Measurements from ENCODE around the gene PAXX.

The PAXX gene

DNA sequence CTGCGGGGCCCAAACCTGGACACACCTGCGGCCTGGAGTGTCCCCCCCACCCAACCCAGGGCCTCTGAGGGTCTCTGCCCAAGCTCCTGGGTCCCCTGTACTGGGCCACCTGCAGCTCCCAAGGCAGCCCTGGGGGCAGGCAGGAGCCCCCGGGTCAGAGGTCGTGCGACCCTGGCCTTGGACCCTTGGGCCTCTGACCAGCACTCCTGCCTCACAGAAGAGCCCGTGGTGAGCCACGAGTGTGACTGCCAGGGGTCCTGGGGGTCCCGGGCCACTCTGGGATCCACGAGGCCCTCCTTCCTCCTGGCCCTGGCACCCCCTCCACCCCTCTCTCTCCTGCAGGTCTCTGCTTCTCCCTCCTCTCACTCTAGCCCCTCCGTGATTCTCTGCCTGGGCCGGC is 19.9 kb upstream of the PAXX start:
- Mint-ChIP-seq H3K4me3 (no peak overlapping the region), H3K27ac (no peak overlapping the region), H3K27me3 (no peaks in the 10 kb centered on the region), H3K4me1 (peaks cover 41% of the 10 kb centered on the region), H3K9me3 (no peaks in the 10 kb centered on the region)
- ATAC-seq, result no peak
- no peak for DNase-seq

DNA sequence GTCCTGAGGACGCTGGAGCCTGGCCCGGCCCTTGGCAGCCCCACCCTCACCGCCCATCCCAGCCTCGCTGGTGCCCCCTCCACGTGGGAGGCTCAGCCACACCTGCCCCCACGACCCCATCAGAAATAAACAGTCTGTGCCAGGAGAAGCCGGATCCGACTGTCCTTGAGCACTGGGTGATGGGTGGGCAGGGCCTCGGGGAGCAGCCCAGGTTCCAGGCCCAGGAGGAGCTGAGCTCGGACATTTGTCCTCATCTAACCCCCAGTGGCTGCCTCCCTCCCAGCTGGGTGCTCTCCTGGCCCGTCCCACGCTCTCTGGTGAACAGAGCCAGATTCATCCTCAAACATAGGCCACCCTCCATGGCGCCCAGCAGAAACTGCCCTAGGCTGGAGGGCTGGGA is 19.5 kb upstream of the PAXX start:
- H3K4me3 Mint-ChIP-seq, result no peak overlapping the region
- peaks cover 45% of the 10 kb centered on the region for H3K4me1 Mint-ChIP-seq
- H3K27ac Mint-ChIP-seq, result no peak overlapping the region
- DNase-seq, result no peak
- H3K27me3 Mint-ChIP-seq, result no peaks in the 10 kb centered on the region
- no peak for ATAC-seq
- H3K9me3 Mint-ChIP-seq, result no peaks in the 10 kb centered on the region

DNA sequence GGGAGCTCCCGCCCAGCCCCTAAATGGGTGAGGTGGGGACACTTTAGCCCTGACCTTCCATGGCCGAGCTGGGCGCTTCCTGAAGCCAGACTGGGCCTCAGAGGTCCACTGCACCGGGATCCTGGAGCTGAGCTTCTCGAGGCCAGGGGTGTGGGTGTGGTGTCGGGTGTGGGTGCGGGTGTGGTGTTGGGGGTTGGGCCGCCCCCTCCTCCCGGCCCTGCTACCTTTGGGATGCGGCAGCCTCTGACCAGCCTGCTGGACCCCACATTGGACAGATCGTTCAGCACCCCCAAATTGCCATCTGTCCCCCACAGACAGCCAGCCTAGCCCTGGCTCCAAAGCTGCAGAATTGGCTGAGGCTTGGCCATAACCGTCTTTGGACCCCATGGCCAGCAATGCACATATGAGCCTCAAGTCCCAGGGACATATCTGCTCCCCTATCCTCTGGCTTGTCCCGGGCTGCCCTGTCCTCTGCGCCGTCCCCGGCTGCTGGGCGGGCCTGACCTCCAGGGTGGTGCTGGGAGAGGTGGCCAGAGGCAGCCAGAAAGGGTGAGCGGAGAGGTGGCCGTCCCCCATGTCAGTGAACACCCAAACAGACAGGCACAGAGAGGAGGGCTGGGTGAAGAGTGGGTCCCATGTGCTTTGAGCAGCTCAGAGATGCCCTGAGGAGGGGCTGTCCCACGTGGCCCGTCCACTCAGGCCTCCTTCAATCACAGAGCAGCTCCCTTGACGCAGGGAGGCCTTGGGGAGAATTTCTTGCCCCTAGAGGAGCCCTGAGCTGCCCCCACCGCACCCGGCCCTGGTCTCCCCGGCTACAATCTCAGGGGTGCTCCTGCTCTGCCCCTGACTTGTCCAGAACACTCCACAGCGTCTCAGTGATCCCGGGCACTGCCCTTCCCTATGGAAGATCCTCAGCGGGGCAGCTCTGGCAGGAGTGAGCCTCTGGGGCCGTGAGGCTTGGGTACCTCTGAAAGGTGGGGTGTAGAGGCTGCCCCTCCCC is 18.3 kb upstream of the PAXX start:
- ATAC-seq, result no peak
- H3K9me3 Mint-ChIP-seq, result no peaks in the 10 kb centered on the region
- no peaks in the 10 kb centered on the region for H3K27me3 Mint-ChIP-seq
- no peak for DNase-seq
- no peak overlapping the region for H3K4me3 Mint-ChIP-seq
- peaks cover 45% of the 10 kb centered on the region for H3K4me1 Mint-ChIP-seq
- no peak overlapping the region for H3K27ac Mint-ChIP-seq

DNA sequence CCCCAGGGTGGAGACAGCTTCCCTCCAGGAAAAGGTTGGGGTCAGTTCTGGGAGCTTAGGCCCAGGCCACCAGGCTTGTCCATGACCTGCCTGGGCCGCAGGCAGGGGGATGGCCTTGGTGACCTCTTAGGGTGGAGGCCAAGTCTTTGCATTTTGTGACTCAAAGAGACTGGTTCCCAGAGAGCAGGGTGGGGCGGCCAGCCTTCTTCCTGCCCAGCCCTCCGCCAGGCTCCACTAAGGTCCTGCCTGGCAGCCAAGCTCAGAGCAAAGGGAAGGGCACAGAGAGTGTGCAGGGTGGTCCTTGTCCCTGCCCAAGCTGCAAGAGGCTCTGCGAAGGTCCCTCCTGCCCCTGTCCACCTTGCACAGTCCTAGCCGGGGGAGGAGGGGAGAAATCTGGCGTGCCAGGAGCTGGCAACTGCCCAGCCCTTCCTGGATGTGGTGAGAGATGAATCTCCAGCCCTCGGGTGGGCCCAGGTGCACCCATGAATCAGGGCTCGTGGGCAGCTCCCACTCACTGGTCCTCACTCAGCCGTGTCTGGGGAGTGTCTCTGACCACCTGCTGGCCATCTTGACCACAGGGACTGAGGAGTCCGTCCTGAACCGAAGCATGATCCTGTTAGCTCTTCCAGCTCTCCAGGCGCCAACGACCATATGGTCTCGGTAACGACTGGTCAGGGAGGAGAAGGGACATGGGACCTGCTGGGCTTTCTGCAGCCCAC is 17.2 kb upstream of the PAXX start:
- Mint-ChIP-seq H3K4me1 (peaks cover 43% of the 10 kb centered on the region), H3K27ac (no peak overlapping the region), H3K9me3 (no peaks in the 10 kb centered on the region), H3K27me3 (no peaks in the 10 kb centered on the region), H3K4me3 (no peak overlapping the region)
- DNase-seq, result no peak
- no peak for ATAC-seq

DNA sequence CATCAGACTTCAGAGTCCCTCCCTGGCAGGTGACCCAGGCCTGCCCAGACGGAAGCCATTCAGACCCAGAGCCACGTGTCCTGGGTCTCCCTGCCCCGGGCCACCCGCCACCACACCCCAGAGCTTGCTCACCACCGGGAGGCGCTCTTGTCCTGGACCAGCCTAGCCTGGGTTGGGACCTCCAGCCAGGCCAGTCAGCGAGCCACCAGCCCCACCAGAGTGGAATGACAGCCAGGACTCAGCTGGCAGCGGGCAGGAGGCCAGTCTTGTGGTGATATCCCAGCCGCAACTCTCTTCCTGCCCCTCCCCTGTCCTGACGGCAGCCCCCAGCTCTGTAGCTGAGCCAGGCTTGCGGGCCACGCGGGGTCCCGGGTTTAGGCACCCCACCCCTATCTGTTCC is 16.6 kb upstream of the PAXX start:
- Mint-ChIP-seq H3K27ac (no peak overlapping the region), H3K4me1 (peaks cover 37% of the 10 kb centered on the region), H3K27me3 (no peaks in the 10 kb centered on the region), H3K4me3 (no peak overlapping the region), H3K9me3 (no peaks in the 10 kb centered on the region)
- DNase-seq, result peak in 1 of 2 donors; percentile 56
- ATAC-seq, result peak; percentile 19

DNA sequence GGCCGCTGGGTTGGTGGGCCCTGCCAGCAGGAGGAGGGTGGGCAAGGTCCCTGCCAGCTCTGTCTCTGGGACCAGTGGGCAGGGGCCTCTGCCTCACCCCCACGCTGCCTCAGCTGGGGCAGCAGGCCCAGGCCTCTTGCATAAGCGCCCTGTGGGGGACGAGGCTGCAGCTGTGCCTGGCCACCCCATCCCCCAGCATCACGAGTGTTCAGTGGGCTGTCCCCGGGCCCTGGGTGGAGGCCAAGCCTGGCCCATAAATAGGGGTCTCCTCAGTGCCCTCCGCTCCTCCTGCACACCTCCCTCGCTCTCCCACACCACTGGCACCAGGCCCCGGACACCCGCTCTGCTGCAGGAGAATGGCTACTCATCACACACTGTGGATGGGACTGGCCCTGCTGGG is 15.0 kb upstream of the PAXX start, which contains the start of gene PTGDS:
PTGDS (plus strand) TSS at position 282 of the 400 bp plus-strand sequence; CDS start at position 357, 75 bp downstream.
- DNase-seq (no peak), ATAC-seq (no peak)
- Mint-ChIP-seq H3K4me1 (peaks cover 36% of the 10 kb centered on the region), H3K9me3 (no peaks in the 10 kb centered on the region), H3K4me3 (peak within 1 kb of the TSS; percentile 22 to 51), H3K27ac (no peak within 1 kb of the TSS), H3K27me3 (no peaks in the 10 kb centered on the region)

DNA sequence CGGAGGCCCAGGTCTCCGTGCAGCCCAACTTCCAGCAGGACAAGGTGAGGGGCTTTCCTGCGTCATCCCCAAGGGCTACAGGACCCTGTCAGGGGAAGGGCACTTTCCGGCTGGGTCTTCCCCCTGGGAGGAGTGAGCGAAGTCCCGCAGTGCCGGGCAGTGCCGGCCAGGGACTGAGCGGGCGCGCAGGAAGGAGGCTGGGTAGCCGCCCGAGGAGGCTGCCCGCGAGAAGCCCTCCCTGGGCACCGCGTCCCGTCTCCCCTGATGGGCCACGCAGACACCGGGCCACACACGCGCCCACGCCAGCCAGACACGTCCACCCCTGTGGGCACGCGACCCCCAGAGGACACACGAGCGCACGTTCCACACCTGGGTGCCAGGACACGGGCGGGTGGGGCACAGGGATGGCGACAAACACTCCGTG is 14.6 kb upstream of the PAXX start:
- Mint-ChIP-seq H3K27ac (no peak overlapping the region), H3K27me3 (no peaks in the 10 kb centered on the region), H3K4me1 (peaks cover 36% of the 10 kb centered on the region), H3K9me3 (no peaks in the 10 kb centered on the region), H3K4me3 (peak overlapping the region; percentile 22 to 51)
- ATAC-seq, result no peak
- DNase-seq, result no peak

DNA sequence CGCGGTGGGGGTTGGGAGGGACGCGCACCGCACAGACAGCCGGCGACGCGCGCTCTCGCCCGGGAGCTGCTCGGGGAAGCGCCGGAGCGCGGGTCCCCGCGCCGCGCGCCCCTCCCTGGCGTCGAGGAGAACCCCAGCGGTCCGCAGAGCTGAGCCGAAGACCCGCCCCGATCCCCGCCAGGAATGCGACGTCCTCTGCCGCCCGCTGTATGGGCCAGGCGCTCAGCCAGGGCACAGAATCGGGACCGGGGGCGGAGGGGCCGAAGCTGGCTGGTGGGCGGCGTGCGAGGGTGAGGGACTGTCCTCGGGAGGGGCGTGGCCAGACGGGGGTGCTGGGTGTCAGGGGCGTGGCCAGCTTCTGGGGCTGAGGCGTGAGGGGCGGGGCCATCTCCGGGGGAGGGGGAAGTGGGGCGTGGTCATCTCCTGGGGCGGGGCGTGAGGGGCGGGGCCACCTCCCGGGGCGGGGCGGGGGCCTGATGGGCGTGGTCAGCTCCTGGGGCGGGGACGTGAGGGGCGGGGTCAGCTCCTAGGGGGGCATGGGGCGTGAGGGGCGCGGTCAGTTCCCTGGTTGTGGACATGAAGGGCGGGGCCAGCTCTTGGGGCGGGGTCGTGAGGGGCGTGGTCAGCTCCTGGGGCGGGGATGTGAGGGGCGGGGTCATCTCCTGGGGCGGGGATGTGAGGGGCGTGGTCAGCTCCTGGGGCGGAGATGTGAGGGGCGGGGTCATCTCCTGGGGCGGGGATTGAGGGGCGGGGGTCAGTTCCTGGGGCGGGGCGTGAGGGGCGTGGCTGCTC is 14.0 kb upstream of the PAXX start:
- peak; percentile 16 for ATAC-seq
- DNase-seq, result peak; percentile 61 to 69
- peak overlapping the region in 1 of 2 donors; percentile 22 for H3K4me3 Mint-ChIP-seq
- H3K9me3 Mint-ChIP-seq, result no peaks in the 10 kb centered on the region
- peaks cover 36% of the 10 kb centered on the region for H3K4me1 Mint-ChIP-seq
- no peak overlapping the region for H3K27ac Mint-ChIP-seq
- H3K27me3 Mint-ChIP-seq, result peaks cover under 1% of the 10 kb centered on the region

DNA sequence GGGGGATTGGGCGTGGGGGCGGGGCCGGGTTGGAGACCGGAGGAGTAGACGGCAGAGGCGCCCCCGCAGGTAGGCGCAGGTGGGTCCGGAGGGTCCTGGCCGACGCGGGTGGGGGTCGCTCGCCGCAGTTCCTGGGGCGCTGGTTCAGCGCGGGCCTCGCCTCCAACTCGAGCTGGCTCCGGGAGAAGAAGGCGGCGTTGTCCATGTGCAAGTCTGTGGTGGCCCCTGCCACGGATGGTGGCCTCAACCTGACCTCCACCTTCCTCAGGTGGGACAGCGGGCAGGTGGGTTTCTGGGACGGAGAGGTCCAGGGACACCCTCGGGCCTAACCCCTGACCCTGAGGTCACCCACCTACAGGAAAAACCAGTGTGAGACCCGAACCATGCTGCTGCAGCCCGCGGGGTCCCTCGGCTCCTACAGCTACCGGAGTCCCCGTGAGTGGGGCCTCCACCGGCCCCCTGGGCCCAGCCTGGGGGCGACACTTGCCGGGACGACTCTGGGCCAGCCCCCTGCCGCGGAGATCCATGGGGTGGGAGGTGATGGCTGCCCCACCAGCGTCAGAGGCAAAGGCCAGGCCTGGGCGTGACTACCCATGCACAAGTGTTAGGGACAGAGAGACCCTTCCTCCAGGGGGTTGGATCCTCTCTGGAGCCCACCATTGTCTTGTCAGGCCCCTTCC is 13.2 kb upstream of the PAXX start:
- no peak for ATAC-seq
- Mint-ChIP-seq H3K9me3 (no peaks in the 10 kb centered on the region), H3K4me1 (peaks cover 34% of the 10 kb centered on the region)

DNA sequence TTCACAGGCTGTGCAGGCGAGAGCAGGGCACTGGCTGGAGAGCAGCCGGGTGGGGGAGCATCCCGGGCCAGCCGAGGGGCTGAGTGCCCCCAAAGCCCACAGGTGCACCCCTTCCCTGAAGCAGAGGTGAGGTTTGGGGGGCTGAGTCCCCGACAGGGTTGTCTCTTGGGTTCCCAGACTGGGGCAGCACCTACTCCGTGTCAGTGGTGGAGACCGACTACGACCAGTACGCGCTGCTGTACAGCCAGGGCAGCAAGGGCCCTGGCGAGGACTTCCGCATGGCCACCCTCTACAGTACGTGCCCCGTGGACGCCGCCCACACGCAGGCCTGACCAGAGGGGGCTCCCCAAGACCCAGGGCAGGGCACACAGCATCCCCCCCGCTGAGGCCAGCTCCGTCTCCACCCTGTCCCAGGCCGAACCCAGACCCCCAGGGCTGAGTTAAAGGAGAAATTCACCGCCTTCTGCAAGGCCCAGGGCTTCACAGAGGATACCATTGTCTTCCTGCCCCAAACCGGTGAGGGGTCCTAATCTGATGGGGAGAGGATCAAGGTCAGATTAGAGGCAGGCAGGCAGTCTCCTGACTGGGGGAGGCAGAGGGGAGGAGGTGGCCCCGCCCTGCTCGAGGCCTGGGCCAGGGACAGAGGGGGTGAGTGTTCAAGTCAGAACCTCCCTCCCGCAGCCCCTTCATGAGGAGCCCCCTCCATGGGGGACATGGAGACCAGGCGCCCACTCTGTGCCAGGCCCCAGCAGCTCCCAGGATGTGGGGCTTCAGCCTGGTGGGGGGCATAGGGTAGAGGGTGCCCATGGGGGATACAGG is 12.2 kb upstream of the PAXX start:
- ATAC-seq (no peak), DNase-seq (no peak)
- H3K4me1 Mint-ChIP-seq, result peaks cover 27% of the 10 kb centered on the region
- peaks cover 14% of the 10 kb centered on the region for H3K27me3 Mint-ChIP-seq
- no peak overlapping the region for H3K27ac Mint-ChIP-seq
- no peak overlapping the region for H3K4me3 Mint-ChIP-seq
- no peaks in the 10 kb centered on the region for H3K9me3 Mint-ChIP-seq

More for the DNA sequence above, 13.2 kb upstream of the PAXX start:
- Mint-ChIP-seq H3K4me3 (no peak overlapping the region), H3K27me3 (peaks cover 7% of the 10 kb centered on the region), H3K27ac (no peak overlapping the region)
- DNase-seq, result no peak

DNA sequence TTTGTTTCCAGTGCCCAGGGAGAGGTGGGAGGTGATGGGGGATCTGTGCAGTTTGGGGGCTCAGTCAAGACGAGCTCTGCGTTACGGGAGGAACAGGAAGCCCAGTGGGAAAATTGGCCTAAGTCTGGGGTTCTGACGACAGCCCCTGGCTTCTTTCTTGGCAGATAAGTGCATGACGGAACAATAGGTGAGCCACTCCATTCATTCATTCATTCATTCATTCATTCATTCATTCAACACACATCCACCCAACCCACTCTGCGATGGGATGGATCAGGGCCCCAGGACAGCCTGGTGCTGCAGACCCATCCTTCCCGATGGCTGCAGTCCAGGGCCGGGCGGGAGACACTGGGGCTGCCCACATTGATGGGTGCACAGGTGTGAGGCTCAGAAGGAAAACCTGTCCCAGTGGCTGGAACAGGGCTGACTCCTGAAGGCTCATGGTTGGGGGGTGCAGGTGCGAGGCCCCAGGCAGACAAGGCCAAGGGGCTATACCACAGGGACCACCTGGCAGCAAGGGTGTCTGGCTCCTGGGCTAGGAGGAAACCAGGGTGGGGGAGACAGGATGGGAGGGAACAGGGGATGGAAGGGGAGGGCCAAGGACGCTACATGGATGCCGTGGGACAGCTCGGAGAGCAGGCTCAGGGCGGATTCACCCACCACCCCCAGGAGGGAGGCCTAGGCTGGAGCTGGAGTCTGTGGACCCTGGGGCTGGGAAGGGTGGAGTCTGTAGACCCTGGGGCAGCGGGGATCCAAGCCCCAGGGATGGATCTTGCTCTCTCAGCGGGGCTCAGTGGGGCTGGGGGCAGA is 11.3 kb upstream of the PAXX start:
- H3K9me3 Mint-ChIP-seq, result no peaks in the 10 kb centered on the region
- DNase-seq (no peak), ATAC-seq (no peak)
- H3K4me1 Mint-ChIP-seq, result peaks cover 18% of the 10 kb centered on the region
- peaks cover 18% of the 10 kb centered on the region for H3K27me3 Mint-ChIP-seq
- H3K4me3 Mint-ChIP-seq, result no peak overlapping the region
- H3K27ac Mint-ChIP-seq, result no peak overlapping the region

DNA sequence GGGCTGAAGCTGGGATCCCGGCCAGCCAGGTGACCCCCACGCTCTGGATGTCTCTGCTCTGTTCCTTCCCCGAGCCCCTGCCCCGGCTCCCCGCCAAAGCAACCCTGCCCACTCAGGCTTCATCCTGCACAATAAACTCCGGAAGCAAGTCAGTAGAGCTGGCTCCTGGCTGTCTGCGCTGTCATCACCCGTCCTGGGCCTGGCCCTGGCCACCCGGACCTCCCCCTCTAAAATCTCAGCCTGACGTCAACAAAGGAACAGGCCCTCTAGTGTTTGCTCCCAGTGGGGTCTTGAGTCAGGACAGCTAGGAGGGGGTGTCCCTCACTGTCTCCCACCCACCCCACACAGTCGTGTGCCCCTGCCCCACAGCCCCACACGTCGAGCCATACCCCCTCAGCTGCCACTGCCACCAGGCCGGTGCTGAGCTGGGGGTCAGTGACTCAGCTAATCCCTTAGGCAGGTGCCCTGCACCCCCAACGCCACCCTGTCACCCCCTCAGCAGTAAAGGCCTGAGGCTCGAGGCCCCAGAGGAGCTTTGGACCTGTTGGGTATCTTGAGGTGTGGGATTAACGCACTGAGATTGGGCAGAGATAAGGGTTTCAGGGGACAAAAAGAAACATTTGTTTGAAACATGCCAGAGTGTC is 10.5 kb upstream of the PAXX start:
- peaks cover 10% of the 10 kb centered on the region for H3K4me1 Mint-ChIP-seq
- no peak for ATAC-seq
- H3K27me3 Mint-ChIP-seq, result peaks cover 24% of the 10 kb centered on the region
- no peaks in the 10 kb centered on the region for H3K9me3 Mint-ChIP-seq
- no peak overlapping the region for H3K4me3 Mint-ChIP-seq
- DNase-seq, result no peak
- H3K27ac Mint-ChIP-seq, result no peak overlapping the region

All from stimulated activated naive CD8-positive, alpha-beta T cell treated with anti-CD3 and anti-CD28 coated beads, Interleukin-15, amount 100 ng/mL, for 72 hours (primary cell).